Natural killer cell (primary cell): ENCODE results near the gene FAM78B. TPM values are rescaled to one million over a fixed set of nuclear protein-coding genes. Genes with fewer than 3 reads are reported as not detected.

Experiments used
- ATAC-seq, 3 donors: fragments of 150-1000 bp in 2 of 3; fragments of 200-7000 bp in 1 of 3; cut with Tn5 transposase; 1 replicate in 1 of 3; 2 replicates in 2 of 3; pipeline ENCODE4 v1.10.0; 2021; ENCODE audit warnings: mild to moderate bottlenecking in 2 of 3, moderate library complexity in 2 of 3
- DNase-seq, 2 donors: peaks; one replicate each; pipeline versions ENCODE4 v3.0.0 to v3.0.0-alpha.2; 2013 to 2021; ENCODE audit warnings: mixed read lengths in 1 of 2
- H3K27ac ChIP-seq: one replicate; pipeline ENCODE4 v1.5.1; 2013; ENCODE audit warnings: mild to moderate bottlenecking, low read length
- H3K27me3 ChIP-seq: one replicate; pipeline ENCODE4 v1.6.1; 2013; ENCODE audit warnings: low read length; ENCODE audit not compliant: control insufficient read depth, insufficient read depth
- H3K36me3 ChIP-seq: one replicate; pipeline ENCODE4 v1.6.1; 2013; ENCODE audit warnings: low read length; ENCODE audit not compliant: control insufficient read depth, insufficient read depth
- H3K4me1 ChIP-seq: one replicate; pipeline ENCODE4 v1.6.1; 2013; ENCODE audit warnings: low read length; ENCODE audit not compliant: control insufficient read depth, insufficient read depth
- H3K4me3 ChIP-seq: one replicate; pipeline ENCODE4 v1.5.1; 2013; ENCODE audit warnings: low read length
- H3K9me3 ChIP-seq: one replicate; pipeline ENCODE4 v1.6.1; 2013; ENCODE audit warnings: low read length; ENCODE audit not compliant: control insufficient read depth, insufficient read depth
- H3K27ac Mint-ChIP-seq, 2 donors: one replicate each; pipeline ENCODE4 v1.8.0; 2022; ENCODE audit warnings: mild to moderate bottlenecking in 2 of 2, mixed read lengths in 2 of 2, moderate library complexity in 1 of 2
- H3K27me3 Mint-ChIP-seq, 2 donors: one replicate each; pipeline ENCODE4 v1.8.0; 2022; ENCODE audit warnings: low read depth in 2 of 2, mixed read lengths in 2 of 2
- H3K36me3 Mint-ChIP-seq: one replicate; pipeline ENCODE4 v1.8.0; 2022; ENCODE audit warnings: mixed read lengths
- H3K4me1 Mint-ChIP-seq, 2 donors: one replicate each; pipeline ENCODE4 v1.8.0; 2022; ENCODE audit warnings: mixed read lengths in 2 of 2
- H3K4me3 Mint-ChIP-seq: one replicate; pipeline ENCODE4 v1.8.0; 2022; ENCODE audit warnings: mild to moderate bottlenecking, moderate library complexity, mixed read lengths
- H3K9me3 Mint-ChIP-seq, 2 donors: one replicate each; pipeline ENCODE4 v1.8.0; 2022; ENCODE audit warnings: mixed read lengths in 2 of 2
- CTCF ChIP-seq: fragments of 200-600 bp; IDR thresholded peaks from one replicate; pipeline ENCODE4 v1.8.0; 2022; ENCODE audit warnings: antibody characterized with exemption
- WGBS: methylation state at CpG from one replicate; pipeline ENCODE4 v1.1.7; 2013; ENCODE audit warnings: missing lambda C conversion rate; ENCODE audit not compliant: insufficient coverage; 5-methylcytosine and 5-hydroxymethylcytosine counted together
- intact Hi-C: fragments of 100-400 bp; cut with micrococcal nuclease; formaldehyde crosslinking; loops from one replicate; pipeline ENCODE4 v1.14.2; 2022
- total RNA-seq, 4 donors: library from RNA; stranded (reverse); fragments of 120-200 nt in 1 of 4; gene quantifications; one replicate each; pipeline versions ENCODE4 v1.2.3 to v1.2.4, GENCODE V29; 2013 to 2022

Gene FAM78B
- total RNA-seq, 3 donors from 2014 or later (not counting 1 experiment from before 2014, with no cell fraction given) = not detected

GRCh38 chr1:166064313-166064926 is 102.4 kb downstream of the FAM78B start:
- intact Hi-C loops = no loop called here
- H3K9me3 Mint-ChIP-seq = no peaks in the 10 kb centered on the region
- no peaks in the 10 kb centered on the region for H3K27me3 ChIP-seq
- no peak overlapping the region for H3K27ac ChIP-seq
- TF ChIP-seq CTCF = no peak
- H3K4me1 Mint-ChIP-seq = no peaks in the 10 kb centered on the region
- H3K27me3 Mint-ChIP-seq = peaks cover 0 to under 1% of the 10 kb centered on the region in 2 donors
- H3K4me3 ChIP-seq = no peak overlapping the region
- no peak overlapping the region for H3K27ac Mint-ChIP-seq
- DNase-seq (no peak), ATAC-seq (no peak)
- WGBS = 88% methylated on average over 4 of the region's 4 CpGs
- H3K9me3 ChIP-seq = no peaks in the 10 kb centered on the region
- H3K36me3 Mint-ChIP-seq = no peaks in the 10 kb centered on the region
- H3K36me3 ChIP-seq = no peaks in the 10 kb centered on the region
- no peak overlapping the region for H3K4me3 Mint-ChIP-seq
- no peaks in the 10 kb centered on the region for H3K4me1 ChIP-seq

- no peak overlapping the region for H3K27ac Mint-ChIP-seq
- Histone ChIP-seq H3K9me3 (no peaks in the 10 kb centered on the region), H3K4me3 (no peak overlapping the region), H3K27me3 (no peaks in the 10 kb centered on the region), H3K4me1 (no peaks in the 10 kb centered on the region), H3K27ac (no peak overlapping the region), H3K36me3 (no peaks in the 10 kb centered on the region)
- no peaks in the 10 kb centered on the region for H3K36me3 Mint-ChIP-seq
- no peak for TF ChIP-seq CTCF
- 72% methylated on average over 1 of the region's 1 CpG for WGBS
- H3K4me3 Mint-ChIP-seq = no peak overlapping the region
- no peaks in the 10 kb centered on the region for H3K9me3 Mint-ChIP-seq
- no peak for ATAC-seq
- H3K4me1 Mint-ChIP-seq = no peaks in the 10 kb centered on the region
- no peak for DNase-seq
- H3K27me3 Mint-ChIP-seq = peaks cover 2 to 8% of the 10 kb centered on the region in 2 donors
- intact Hi-C loops = no loop called here
These were observed 103.1 kb downstream of the FAM78B start for GRCh38 chr1:166063701-166064100.

GRCh38 chr1:166062421-166063070 is 104.3 kb downstream of the FAM78B start:
- intact Hi-C loops = no loop called here
- H3K27ac Mint-ChIP-seq = no peak overlapping the region
- no peaks in the 10 kb centered on the region for H3K4me1 ChIP-seq
- H3K36me3 ChIP-seq = no peaks in the 10 kb centered on the region
- no peaks in the 10 kb centered on the region for H3K36me3 Mint-ChIP-seq
- no peak overlapping the region for H3K27ac ChIP-seq
- H3K4me3 Mint-ChIP-seq = no peak overlapping the region
- DNase-seq (no peak), ATAC-seq (no peak)
- no peaks in the 10 kb centered on the region for H3K9me3 ChIP-seq
- peaks cover 2 to 8% of the 10 kb centered on the region in 2 donors for H3K27me3 Mint-ChIP-seq
- H3K4me3 ChIP-seq = no peak overlapping the region
- H3K27me3 ChIP-seq = no peaks in the 10 kb centered on the region
- H3K4me1 Mint-ChIP-seq = no peaks in the 10 kb centered on the region
- TF ChIP-seq CTCF = no peak
- WGBS = 90% methylated on average over 11 of the region's 12 CpGs
- H3K9me3 Mint-ChIP-seq = no peaks in the 10 kb centered on the region
